Mucosa of rectum (tissue), 2 donors: ENCODE results near the gene NUFIP1.

Experiments used
- H3K27ac ChIP-seq, 2 donors: one replicate each; pipeline ENCODE4 v1.7.0; 2013; ENCODE audit warnings: inconsistent platforms in 2 of 2, low read depth in 2 of 2, low read length in 2 of 2
- H3K27me3 ChIP-seq, 2 donors: one replicate each; pipeline ENCODE4 v1.7.0; 2013; ENCODE audit warnings: low read length in 2 of 2; ENCODE audit not compliant: control insufficient read depth in 2 of 2, insufficient read depth in 2 of 2
- H3K36me3 ChIP-seq, 2 donors: one replicate each; pipeline ENCODE4 v1.7.0; 2013; ENCODE audit warnings: low read length in 2 of 2; ENCODE audit not compliant: control insufficient read depth in 2 of 2, insufficient read depth in 2 of 2
- H3K4me1 ChIP-seq, 2 donors: one replicate each; pipeline ENCODE4 v1.7.0; 2013; ENCODE audit warnings: low read length in 2 of 2, mild to moderate bottlenecking in 1 of 2; ENCODE audit not compliant: control insufficient read depth in 2 of 2, insufficient read depth in 2 of 2
- H3K4me3 ChIP-seq, 2 donors: one replicate each; pipeline ENCODE4 v1.7.0; 2013; ENCODE audit warnings: low read length in 2 of 2
- H3K9ac ChIP-seq, 2 donors: one replicate each; pipeline ENCODE4 v1.7.0; 2013; ENCODE audit warnings: low read length in 2 of 2, low read depth in 1 of 2, mild to moderate bottlenecking in 1 of 2
- H3K9me3 ChIP-seq, 2 donors: one replicate each; pipeline ENCODE4 v1.7.0; 2013; ENCODE audit warnings: low read length in 2 of 2; ENCODE audit not compliant: control insufficient read depth in 2 of 2
- donor health status: healthy.
- donor health status: Normal muscosa, but diverticular disease.

Gene NUFIP1

DNA sequence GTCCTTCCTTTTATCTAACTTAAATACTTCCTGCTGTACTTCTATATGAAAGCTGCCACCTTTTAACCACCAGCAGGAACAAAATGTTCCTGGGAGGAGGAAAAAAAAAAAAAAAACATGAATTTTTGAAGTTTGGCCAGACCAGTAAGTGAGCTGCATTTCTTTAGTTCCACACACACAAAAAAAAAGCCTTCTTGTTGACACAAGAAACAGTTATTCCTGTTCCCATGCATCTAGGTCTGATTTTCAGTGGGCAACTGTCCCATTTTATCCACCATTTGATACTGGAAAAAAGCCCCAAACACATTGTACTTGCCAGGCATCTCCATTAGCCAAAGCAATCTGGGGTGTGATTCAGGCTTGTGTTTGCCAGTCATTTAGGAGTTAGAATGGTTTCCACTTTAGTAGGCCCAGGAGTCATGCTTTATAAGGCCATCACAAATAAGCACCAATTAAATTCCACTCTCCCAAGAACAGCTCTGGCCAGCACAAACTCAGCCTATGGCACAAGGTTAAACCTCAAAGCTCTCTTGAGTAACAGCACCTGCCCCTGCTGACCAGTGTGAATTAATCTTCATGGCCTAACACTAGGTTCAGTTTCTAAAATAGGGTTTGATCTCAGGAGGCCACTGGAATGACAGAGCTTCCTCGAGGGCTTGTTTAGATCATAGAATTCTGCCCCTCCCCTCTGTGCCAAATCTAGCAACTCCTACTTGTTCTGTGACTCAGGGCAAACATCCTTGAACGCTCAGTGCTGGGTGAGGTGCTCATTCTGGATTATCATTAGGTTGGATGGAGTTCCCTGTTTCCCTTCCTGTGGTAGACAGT lies 67.1 kb downstream of the NUFIP1 start:
- Histone ChIP-seq H3K36me3 (no peaks in the 10 kb centered on the region), H3K9ac (no peak overlapping the region), H3K27ac (peak overlapping the region; percentile 40 to 69), H3K4me3 (no peak overlapping the region), H3K27me3 (no peaks in the 10 kb centered on the region), H3K4me1 (peaks cover 9 to 16% of the 10 kb centered on the region in 2 donors), H3K9me3 (no peaks in the 10 kb centered on the region)

DNA sequence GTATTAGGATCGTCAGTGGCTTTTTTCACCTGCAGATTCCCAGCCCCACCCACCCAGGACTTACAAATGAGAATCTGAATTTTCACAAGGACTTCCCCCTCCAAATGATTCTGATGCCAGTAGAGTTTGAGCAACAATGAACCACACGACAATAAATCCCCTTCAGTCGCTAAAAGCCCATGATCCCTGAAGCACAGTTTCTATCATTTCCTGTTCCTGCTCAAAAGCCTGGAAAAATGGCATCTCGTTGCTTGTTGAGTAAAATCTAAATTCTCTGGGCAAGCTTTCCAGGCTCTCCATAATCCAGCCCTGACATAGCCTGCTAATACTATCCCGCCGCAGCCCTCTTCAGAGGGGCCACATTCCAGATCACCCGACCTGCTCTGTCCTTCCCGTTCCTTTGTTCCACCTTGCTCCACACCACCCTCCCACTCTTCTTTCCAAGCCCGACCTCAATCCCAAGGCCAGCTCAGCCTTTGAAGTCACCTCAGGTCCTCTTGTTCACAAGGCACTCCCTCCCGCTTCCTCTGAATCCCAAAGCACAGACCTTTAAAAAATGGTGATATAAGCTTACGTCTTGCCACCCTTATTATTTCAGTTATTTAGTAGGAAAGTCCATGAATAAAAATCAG lies 67.9 kb downstream of the NUFIP1 start:
- peaks cover 11 to 16% of the 10 kb centered on the region in 2 donors for H3K4me1 ChIP-seq
- no peaks in the 10 kb centered on the region for H3K27me3 ChIP-seq
- peak overlapping the region; percentile 40 to 69 for H3K27ac ChIP-seq
- H3K4me3 ChIP-seq: no peak overlapping the region
- no peak overlapping the region for H3K9ac ChIP-seq
- no peaks in the 10 kb centered on the region for H3K9me3 ChIP-seq
- H3K36me3 ChIP-seq: no peaks in the 10 kb centered on the region

DNA sequence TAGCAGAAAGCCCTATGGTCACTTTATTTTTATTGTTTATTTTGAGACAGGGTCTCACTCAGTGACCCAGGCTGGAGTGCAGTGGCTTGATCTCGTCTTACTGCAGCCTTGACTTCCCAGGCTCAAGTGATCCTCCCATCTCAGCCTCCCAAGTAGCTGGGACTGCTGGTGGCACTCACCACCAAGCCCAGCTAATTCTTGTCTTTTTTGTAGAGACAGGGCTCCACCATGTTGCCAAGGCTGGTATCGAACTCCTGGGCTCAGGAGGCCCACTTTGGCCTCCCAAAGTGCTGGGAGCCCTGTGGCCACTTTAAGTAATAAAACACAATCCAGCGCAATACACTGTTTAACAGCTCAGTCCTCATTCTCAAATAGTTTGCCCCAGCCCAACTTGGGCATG lies 69.3 kb downstream of the NUFIP1 start:
- Histone ChIP-seq H3K27ac (no peak overlapping the region), H3K4me3 (no peak overlapping the region), H3K27me3 (no peaks in the 10 kb centered on the region), H3K4me1 (peaks cover 11 to 16% of the 10 kb centered on the region in 2 donors), H3K9me3 (no peaks in the 10 kb centered on the region), H3K36me3 (no peaks in the 10 kb centered on the region), H3K9ac (no peak overlapping the region)

DNA sequence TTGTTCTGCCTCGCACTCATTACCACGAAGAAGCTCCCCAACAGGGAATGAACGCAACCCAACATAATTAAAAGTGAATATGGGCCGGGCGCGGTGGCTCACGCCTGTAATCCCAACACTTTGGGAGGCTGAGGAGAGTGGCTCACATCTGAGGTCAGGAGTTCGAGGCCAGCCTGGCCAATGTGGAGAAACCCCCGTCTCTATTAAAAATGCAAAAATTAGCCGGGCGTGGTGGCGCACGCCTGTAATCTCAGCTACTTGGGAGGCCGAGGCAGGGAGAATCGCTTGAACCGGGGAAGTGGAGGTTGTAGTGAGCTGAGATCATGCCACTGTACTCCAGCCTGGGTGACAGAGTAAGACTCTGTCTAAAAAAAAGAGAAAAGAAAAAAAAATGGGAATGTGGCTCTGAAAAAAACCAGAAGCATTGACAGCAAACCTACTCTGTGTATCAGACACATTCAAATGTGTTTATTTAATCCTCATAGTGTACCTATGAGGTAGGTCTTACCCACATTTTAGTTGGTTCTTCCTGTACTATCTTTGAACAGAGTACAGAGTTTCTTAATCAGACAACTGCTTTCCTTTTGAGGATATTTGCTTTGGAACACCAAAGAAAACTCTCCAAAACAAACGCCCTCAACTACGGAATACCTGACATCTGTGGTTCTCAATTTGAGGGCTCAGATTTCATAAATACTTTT lies 70.0 kb downstream of the NUFIP1 start:
- Histone ChIP-seq H3K9me3 (no peaks in the 10 kb centered on the region), H3K27ac (peak overlapping the region; percentile 95 to 97), H3K27me3 (no peaks in the 10 kb centered on the region), H3K4me3 (peak overlapping the region; percentile 77 to 90), H3K9ac (peak overlapping the region; percentile 86 to 88), H3K36me3 (no peaks in the 10 kb centered on the region), H3K4me1 (peaks cover 11 to 16% of the 10 kb centered on the region in 2 donors)

GRCh38 chr13:44918326-44919103 lies 70.8 kb downstream of the NUFIP1 start:
- no peaks in the 10 kb centered on the region for H3K9me3 ChIP-seq
- no peaks in the 10 kb centered on the region for H3K27me3 ChIP-seq
- peak overlapping the region; percentile 95 to 97 for H3K27ac ChIP-seq
- H3K4me3 ChIP-seq: peak overlapping the region; percentile 77 to 90
- peaks cover 11 to 16% of the 10 kb centered on the region in 2 donors for H3K4me1 ChIP-seq
- peak overlapping the region; percentile 86 to 88 for H3K9ac ChIP-seq
- no peaks in the 10 kb centered on the region for H3K36me3 ChIP-seq

GRCh38 chr13:44917589-44918325 lies 71.5 kb downstream of the NUFIP1 start:
- H3K9me3 ChIP-seq: no peaks in the 10 kb centered on the region
- peak overlapping the region; percentile 77 to 90 for H3K4me3 ChIP-seq
- H3K36me3 ChIP-seq: no peaks in the 10 kb centered on the region
- H3K27me3 ChIP-seq: no peaks in the 10 kb centered on the region
- peak overlapping the region; percentile 86 to 88 for H3K9ac ChIP-seq
- peaks cover 11 to 16% of the 10 kb centered on the region in 2 donors for H3K4me1 ChIP-seq
- H3K27ac ChIP-seq: peak overlapping the region; percentile 95 to 97

DNA sequence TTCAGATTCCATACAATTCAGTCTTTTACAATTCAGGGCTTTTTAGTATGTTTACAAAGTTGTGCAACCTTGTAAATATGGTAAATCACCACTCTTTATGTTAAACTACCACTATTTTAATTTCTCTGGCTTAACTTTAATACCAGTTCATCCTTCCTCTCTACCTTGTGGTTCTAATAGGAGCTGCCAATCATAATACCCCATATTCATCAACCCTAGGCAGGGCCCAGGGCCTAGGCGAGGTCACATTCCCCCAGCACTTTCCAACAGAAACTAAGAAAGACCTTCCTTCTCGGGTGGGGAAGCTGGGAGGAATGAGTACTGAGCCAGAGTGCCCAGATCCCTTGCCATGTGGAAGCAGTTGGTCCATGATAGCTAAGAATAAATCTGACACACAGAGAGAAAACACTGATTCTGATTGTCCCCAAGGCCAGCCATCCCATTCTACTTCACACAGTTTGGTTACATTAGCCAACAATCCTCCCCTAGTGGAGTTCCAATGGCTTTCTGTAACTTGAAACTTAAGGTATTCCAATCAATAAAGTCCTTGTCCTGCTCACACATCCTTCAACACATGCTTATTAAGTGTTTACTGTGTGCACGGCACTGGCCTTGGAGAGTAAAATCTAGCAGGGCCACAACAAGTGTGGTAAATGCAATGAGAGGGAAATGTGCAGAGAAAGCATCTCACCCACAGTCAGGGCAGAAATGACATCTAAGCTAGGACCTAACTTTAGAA lies 76.8 kb downstream of the NUFIP1 start:
- no peaks in the 10 kb centered on the region for H3K9me3 ChIP-seq
- H3K4me3 ChIP-seq: no peak overlapping the region
- no peaks in the 10 kb centered on the region for H3K27me3 ChIP-seq
- no peaks in the 10 kb centered on the region for H3K36me3 ChIP-seq
- peaks cover 0 to 4% of the 10 kb centered on the region in 2 donors for H3K4me1 ChIP-seq
- no peak overlapping the region for H3K27ac ChIP-seq
- H3K9ac ChIP-seq: no peak overlapping the region

GRCh38 chr13:44908712-44909111 lies 80.6 kb downstream of the NUFIP1 start:
- no peaks in the 10 kb centered on the region for H3K27me3 ChIP-seq

GRCh38 chr13:44908266-44908665 lies 81.0 kb downstream of the NUFIP1 start:
- Histone ChIP-seq H3K9ac (no peak overlapping the region), H3K9me3 (no peaks in the 10 kb centered on the region), H3K27me3 (no peaks in the 10 kb centered on the region), H3K27ac (no peak overlapping the region), H3K36me3 (no peaks in the 10 kb centered on the region), H3K4me1 (peaks cover 6 to 8% of the 10 kb centered on the region in 2 donors), H3K4me3 (no peak overlapping the region)

More at GRCh38 chr13:44908712-44909111, 80.6 kb downstream of the NUFIP1 start:
- Histone ChIP-seq H3K9me3 (no peaks in the 10 kb centered on the region), H3K36me3 (no peaks in the 10 kb centered on the region), H3K4me3 (no peak overlapping the region), H3K27ac (no peak overlapping the region), H3K4me1 (peaks cover 6 to 8% of the 10 kb centered on the region in 2 donors), H3K9ac (no peak overlapping the region)
